HUES48 (cell line): ENCODE results near the gene RNF138.
A peak's percentile ranks its signal among the peaks of the same experiment; 100 is the strongest.
"Not testable (repeated sequence)": the region's sequence is repeated elsewhere in the genome, so short reads cannot be mapped to it uniquely, and the experiment has no call there.

ENCODE experiments used
- H3K27ac ChIP-seq: one replicate; pipeline ENCODE4 v1.7.0; 2013; ENCODE audit warnings: low read depth, low read length, inconsistent platforms
- H3K27me3 ChIP-seq: 2 replicates; pipeline ENCODE4 v1.6.1; 2013; ENCODE audit warnings: mild to moderate bottlenecking, low read length; ENCODE audit not compliant: control insufficient read depth, insufficient read depth
- H3K36me3 ChIP-seq: 2 replicates; pipeline ENCODE4 v1.6.1; 2013; ENCODE audit warnings: low read length; ENCODE audit not compliant: control insufficient read depth, insufficient read depth
- H3K4me1 ChIP-seq: 2 replicates; pipeline ENCODE4 v1.6.1; 2013; ENCODE audit warnings: mild to moderate bottlenecking, low read length; ENCODE audit not compliant: control insufficient read depth, insufficient read depth
- H3K4me3 ChIP-seq: 2 replicates; pipeline ENCODE4 v1.5.1; 2013; ENCODE audit warnings: mild to moderate bottlenecking, low read depth, low read length
- H3K9ac ChIP-seq: 2 replicates; pipeline ENCODE4 v1.6.1; 2013; ENCODE audit warnings: mild to moderate bottlenecking, low read depth, low read length, moderate library complexity
- H3K9me3 ChIP-seq: 2 replicates; pipeline ENCODE4 v1.6.1; 2013; ENCODE audit warnings: low read length; ENCODE audit not compliant: control insufficient read depth, insufficient read depth

RNF138 gene

GRCh38 chr18:32074206-32074605 is 17.5 kb upstream of the RNF138 start:
- Histone ChIP-seq H3K27ac (no peak overlapping the region), H3K36me3 (no peaks in the 10 kb centered on the region), H3K4me1 (no peaks in the 10 kb centered on the region)

DNA sequence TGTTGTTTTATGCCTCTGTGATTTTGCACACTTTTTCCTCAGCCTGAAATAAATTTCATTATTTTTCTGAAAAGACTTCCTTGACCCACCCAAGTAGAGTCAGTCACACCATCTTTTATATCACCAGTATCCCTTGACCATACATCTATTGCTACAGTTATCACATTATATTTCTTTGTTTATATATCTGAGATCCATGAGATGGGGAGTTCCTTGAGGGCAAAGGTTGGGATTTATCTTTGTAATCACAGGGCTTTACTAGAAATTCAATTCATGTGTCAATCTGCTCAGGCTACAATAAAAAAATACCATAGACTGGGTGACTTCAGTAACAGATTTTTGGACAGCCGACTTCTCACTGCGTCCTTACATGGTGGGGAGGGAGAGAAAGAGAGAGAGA is 12.8 kb upstream of the RNF138 start:
- no peaks in the 10 kb centered on the region for H3K36me3 ChIP-seq
- H3K27ac ChIP-seq = no peak overlapping the region
- no peaks in the 10 kb centered on the region for H3K27me3 ChIP-seq
- H3K9ac ChIP-seq = no peak overlapping the region
- no peak overlapping the region for H3K4me3 ChIP-seq
- no peaks in the 10 kb centered on the region for H3K9me3 ChIP-seq
- H3K4me1 ChIP-seq = no peaks in the 10 kb centered on the region

More at GRCh38 chr18:32074206-32074605, 17.5 kb upstream of the RNF138 start:
- no peak overlapping the region for H3K9ac ChIP-seq
- no peak overlapping the region for H3K4me3 ChIP-seq
- H3K9me3 ChIP-seq = no peaks in the 10 kb centered on the region
- no peaks in the 10 kb centered on the region for H3K27me3 ChIP-seq

GRCh38 chr18:32081881-32082280 is 9.8 kb upstream of the RNF138 start:
- H3K4me3 ChIP-seq = no peak overlapping the region
- no peak overlapping the region for H3K27ac ChIP-seq
- no peaks in the 10 kb centered on the region for H3K27me3 ChIP-seq
- H3K9me3 ChIP-seq = no peaks in the 10 kb centered on the region
- H3K9ac ChIP-seq = no peak overlapping the region
- H3K36me3 ChIP-seq = no peaks in the 10 kb centered on the region
- H3K4me1 ChIP-seq = peaks cover 8% of the 10 kb centered on the region; the same call in 1 of the 2 replicates

DNA sequence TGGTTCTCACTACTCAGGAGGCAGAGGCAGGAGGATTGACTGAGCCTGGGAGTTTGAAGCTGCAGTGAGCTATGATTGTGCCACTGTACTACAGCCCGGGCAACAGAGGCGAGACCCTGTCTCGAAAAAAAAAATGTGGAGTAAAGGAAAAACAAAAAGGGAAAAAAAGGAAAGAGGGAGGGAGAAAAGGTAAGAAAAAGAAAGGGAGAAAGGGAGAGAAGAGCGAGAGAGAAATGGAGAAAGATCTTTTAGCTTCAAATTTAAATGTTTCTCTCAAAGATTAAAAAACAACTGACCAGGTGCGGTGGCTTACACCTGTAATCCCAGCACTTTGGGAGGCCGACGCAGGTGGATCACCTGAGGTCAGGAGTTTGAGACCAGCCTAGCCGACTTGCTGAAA is 7.9 kb upstream of the RNF138 start:
- no peaks in the 10 kb centered on the region for H3K27me3 ChIP-seq
- H3K4me1 ChIP-seq = peaks cover 8% of the 10 kb centered on the region; the same call in 1 of the 2 replicates
- no peak overlapping the region for H3K9ac ChIP-seq
- no peak overlapping the region for H3K4me3 ChIP-seq
- no peaks in the 10 kb centered on the region for H3K36me3 ChIP-seq
- H3K9me3 ChIP-seq = no peaks in the 10 kb centered on the region
- H3K27ac ChIP-seq = no peak overlapping the region

DNA sequence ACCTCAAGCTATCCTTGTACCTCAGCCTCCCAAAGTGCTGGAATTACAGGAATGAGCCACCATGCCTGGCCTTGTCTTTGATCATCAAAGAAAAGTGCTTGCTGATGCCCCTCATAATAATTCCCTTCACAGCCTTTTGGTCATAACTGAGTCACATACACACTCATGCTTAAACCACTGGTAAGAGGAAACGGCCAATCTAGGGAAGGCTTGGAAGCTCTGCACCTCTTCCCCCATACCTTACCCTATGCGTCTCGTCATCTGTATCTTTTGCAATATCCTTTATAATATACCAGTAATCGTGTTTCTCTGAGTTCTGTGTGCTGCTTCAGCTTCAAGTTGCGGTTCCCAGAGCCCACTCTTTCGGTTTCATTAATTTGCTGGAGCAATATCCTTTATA is 4.8 kb upstream of the RNF138 start:
- H3K36me3 ChIP-seq = no peaks in the 10 kb centered on the region
- H3K27me3 ChIP-seq = no peaks in the 10 kb centered on the region
- no peak overlapping the region for H3K27ac ChIP-seq
- H3K4me1 ChIP-seq = peaks cover 8% of the 10 kb centered on the region; the same call in 1 of the 2 replicates
- H3K4me3 ChIP-seq = no peak overlapping the region
- no peaks in the 10 kb centered on the region for H3K9me3 ChIP-seq
- no peak overlapping the region for H3K9ac ChIP-seq

DNA sequence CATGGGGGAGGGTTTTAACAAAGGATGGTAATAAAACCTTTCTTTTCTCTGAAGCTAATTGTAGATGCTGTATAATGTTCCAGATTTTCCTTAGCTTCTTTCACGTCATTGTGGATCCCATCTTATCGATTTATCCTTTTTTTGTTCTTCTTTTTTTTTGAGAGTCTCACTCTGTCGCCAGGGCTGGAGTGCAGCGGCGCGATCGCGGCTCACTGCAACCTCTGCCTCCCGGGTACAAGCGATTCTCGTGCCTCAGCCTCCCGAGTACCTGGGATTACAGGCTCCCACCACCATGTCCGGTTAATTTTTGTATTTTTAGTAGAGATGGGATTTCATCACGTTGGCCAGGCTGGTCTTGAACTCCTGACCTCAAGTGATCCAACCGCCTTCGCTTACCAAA is 843 bp upstream of the RNF138 start:
- H3K27me3 ChIP-seq = not testable (repeated sequence)

GRCh38 chr18:32091325-32091723 is 350 bp upstream of the RNF138 start:
- Histone ChIP-seq H3K4me1 (peaks cover 15% of the 10 kb centered on the region), H3K27ac (peak overlapping the region; percentile 98), H3K4me3 (peak overlapping the region; percentile 90)

More for the DNA sequence above, 843 bp upstream of the RNF138 start:
- not testable (repeated sequence) for H3K27ac ChIP-seq, H3K9ac ChIP-seq, H3K9me3 ChIP-seq, H3K4me3 ChIP-seq
- peaks cover 15% of the 10 kb centered on the region for H3K4me1 ChIP-seq
- H3K36me3 ChIP-seq = peaks cover 14% of the 10 kb centered on the region

GRCh38 chr18:32092422-32093101 is 888 bp downstream of the RNF138 start:
- no peaks in the 10 kb centered on the region for H3K27me3 ChIP-seq
- peak overlapping the region; percentile 90 for H3K4me3 ChIP-seq
- peak overlapping the region; percentile 94 for H3K9ac ChIP-seq
- H3K36me3 ChIP-seq = peaks cover 28% of the 10 kb centered on the region
- no peaks in the 10 kb centered on the region for H3K9me3 ChIP-seq
- peaks cover 15% of the 10 kb centered on the region for H3K4me1 ChIP-seq
- H3K27ac ChIP-seq = peak overlapping the region; percentile 98

More at GRCh38 chr18:32091325-32091723, 350 bp upstream of the RNF138 start:
- H3K9ac ChIP-seq = 0 out of 2 replicates have a peak overlapping the region, but pooled peaks have one; percentile 93
- no peaks in the 10 kb centered on the region for H3K9me3 ChIP-seq
- H3K27me3 ChIP-seq = no peaks in the 10 kb centered on the region
- H3K36me3 ChIP-seq = peaks cover 18% of the 10 kb centered on the region

DNA sequence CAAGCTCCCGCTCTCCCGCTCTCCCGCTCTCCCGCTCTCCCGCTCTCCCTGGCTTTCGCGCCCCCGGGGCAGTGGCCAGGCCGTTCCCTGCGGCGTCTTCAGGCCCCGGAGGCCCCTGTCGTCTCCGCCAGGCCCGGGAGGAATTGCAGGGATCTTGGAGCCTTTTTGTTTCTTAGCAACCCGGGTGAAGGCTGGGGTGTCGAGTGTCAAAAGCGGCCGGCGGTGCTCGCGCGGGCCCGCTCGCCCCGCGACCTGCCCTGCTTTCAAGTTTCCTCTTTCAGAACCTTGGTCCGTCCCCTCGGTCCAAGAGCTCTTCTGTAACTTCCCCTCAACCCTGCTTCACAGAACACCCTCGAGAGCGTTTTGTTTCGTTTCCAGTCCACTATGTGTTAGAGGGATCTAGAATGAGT is 1.4 kb downstream of the RNF138 start:
- Histone ChIP-seq H3K9me3 (no peaks in the 10 kb centered on the region), H3K27ac (peak overlapping the region; percentile 89), H3K36me3 (peaks cover 28% of the 10 kb centered on the region), H3K9ac (peak overlapping the region; percentile 94), H3K4me3 (peak overlapping the region; percentile 90), H3K27me3 (no peaks in the 10 kb centered on the region), H3K4me1 (peaks cover 15% of the 10 kb centered on the region)

DNA sequence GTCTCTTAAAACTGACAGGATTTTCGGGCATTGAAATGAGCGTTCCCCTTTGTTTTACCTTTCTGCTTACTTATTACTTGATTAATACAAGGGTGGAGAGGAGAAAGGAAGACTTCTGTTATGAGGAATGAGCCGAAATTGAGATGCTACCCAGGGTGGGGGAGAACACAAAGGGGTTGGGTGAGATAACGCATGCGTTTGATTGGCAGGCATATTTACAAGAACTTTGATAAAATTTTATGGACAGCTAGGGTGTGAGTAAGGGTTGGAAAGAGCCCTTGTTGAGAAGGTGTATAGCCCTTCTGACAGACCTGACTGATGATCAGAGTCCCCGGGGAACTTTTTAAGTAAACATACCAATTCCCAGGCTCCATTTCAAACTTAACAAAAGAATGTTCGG is 1.8 kb downstream of the RNF138 start:
- Histone ChIP-seq H3K4me1 (peaks cover 15% of the 10 kb centered on the region), H3K9ac (peak overlapping the region; percentile 94), H3K4me3 (peak overlapping the region; percentile 90), H3K27ac (peak overlapping the region; percentile 89), H3K27me3 (no peaks in the 10 kb centered on the region), H3K9me3 (no peaks in the 10 kb centered on the region), H3K36me3 (peaks cover 28% of the 10 kb centered on the region)

GRCh38 chr18:32095192-32095899 is 3.7 kb downstream of the RNF138 start:
- H3K27ac ChIP-seq = no peak overlapping the region
- H3K36me3 ChIP-seq = peaks cover 31% of the 10 kb centered on the region
- H3K27me3 ChIP-seq = no peaks in the 10 kb centered on the region
- peaks cover 20% of the 10 kb centered on the region for H3K4me1 ChIP-seq
- H3K4me3 ChIP-seq = no peak overlapping the region
- H3K9me3 ChIP-seq = no peaks in the 10 kb centered on the region
- no peak overlapping the region for H3K9ac ChIP-seq
